HG03442 (cell line): Measurements from ENCODE around the gene TAS2R40.
A peak's percentile ranks its signal among the peaks of the same experiment; 100 is the strongest.
"Not testable (repeated sequence)": the region's sequence is repeated elsewhere in the genome, so short reads cannot be mapped to it uniquely, and the experiment has no call there.

Source experiments
- ATAC-seq: cut with Tn5 transposase; IDR thresholded peaks from one replicate; pipeline ENCODE4 v1.9.1; 2021; ENCODE audit warnings: mild to moderate bottlenecking, moderate library complexity; ENCODE audit not compliant: unreplicated experiment

TAS2R40 gene

GRCh38 chr7:143248761-143249354, 27.0 kb downstream of the TAS2R40 start:
- no peak for ATAC-seq

DNA sequence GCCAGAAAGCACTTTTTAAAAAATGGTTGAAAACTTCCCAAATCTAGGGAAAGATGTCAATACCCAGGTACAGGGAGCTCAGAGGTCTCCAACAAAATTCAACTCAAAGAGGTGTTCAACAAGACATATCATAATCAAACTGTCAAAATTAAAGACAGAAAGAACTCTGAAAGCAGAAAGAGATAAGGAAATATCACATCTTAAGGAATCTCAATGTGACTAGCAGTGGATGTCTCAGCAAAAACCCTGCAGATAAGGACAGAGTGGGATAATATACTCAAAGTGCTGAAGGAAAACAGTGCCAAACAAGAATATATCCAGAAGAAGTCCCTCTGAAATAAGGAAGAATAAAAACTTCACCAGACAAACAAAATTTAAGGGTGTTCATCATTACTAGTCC, 28.4 kb downstream of the TAS2R40 start:
- ATAC-seq, result no peak

- ATAC-seq, result no peak
Observed at GRCh38 chr7:143250822-143251221, 29.0 kb downstream of the TAS2R40 start.

DNA sequence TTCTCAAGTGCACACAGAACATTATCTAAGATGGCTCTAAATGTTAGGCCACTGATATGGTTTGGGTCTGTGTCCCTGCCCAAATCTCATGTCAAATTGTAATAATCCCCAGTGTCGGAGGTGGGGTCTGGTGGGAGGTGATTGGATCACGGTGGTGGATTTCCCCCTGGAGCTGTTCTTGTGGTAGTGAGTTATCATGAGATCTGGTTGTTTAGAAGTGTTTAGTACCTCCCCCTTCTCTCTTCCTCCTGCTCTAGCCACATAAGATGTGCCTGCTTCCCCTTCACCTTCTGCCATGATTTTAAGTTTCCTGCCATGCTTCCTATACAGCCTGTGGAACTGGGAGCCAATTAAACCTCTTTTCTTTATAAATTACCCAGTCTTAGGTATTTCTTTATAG, 30.2 kb downstream of the TAS2R40 start:
- no peak for ATAC-seq

GRCh38 chr7:143255564-143255963, 33.7 kb downstream of the TAS2R40 start:
- ATAC-seq, result no peak

- no peak for ATAC-seq
Observed at GRCh38 chr7:143256325-143256724, 34.5 kb downstream of the TAS2R40 start.

GRCh38 chr7:143256932-143257331, 35.1 kb downstream of the TAS2R40 start:
- peak; percentile 83 for ATAC-seq

DNA sequence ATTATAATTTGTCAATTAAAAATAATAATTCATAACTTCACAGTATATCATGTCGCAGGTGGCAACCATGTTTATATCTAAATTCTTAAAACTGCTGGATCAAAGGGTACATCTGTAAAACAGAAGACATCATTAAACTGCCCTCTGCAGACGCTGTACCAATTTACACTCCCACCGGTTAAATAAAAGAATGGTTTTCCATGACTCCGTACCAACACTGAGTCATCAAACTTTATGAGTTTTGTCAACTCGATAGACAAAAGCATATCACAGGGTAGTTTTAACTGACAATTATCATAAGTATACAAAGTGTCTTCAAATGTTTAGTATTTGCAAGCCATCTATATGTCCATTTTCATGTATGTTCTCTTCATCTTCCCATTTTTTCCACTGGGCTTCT, 35.7 kb downstream of the TAS2R40 start:
- no peak for ATAC-seq

DNA sequence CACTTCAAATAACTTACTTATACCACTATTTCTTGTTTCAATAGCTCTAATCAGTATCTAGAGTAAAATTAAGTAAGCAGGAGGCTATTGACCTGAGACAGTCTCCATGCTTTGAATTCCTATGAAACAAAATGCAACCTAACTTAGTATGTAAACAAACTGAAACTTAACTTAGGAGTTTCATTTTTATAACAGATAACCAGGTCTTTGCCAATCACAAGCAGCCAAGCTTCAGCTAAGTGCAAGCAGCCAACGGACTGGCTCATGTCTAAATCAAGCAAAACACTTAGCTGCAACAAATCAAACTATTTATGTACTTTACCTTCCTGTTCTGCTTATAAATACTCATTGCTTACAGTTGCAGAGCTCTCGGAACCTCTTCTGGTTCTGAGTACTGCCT, 37.0 kb downstream of the TAS2R40 start:
- ATAC-seq, result peak; percentile 31

DNA sequence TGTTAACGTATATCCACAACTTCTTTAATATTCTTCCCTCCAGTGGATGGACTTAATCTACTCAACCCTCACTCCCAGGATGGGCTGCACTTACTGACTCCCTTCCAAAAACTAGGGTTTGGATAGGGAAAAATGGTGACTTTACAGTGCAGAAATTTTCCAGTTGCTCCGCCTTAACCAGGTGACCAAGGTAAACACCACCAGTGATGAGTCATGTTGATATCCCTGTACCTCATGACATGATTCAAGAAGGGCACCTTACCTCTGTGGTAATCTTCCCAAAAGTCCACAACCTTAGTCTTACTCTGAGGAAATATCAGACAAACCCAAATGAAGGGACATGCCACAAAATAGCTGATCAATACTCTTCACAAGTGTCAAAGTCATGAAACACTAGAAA, 37.9 kb downstream of the TAS2R40 start:
- ATAC-seq, result no peak

GRCh38 chr7:143261901-143262300, 40.1 kb downstream of the TAS2R40 start:
- ATAC-seq, result no peak

GRCh38 chr7:143263266-143264195, 41.7 kb downstream of the TAS2R40 start, which contains the start of gene GSTK1:
TSS of gene GSTK1 (plus strand) at chr7:143263441. CDS start at chr7:143263514, 73 bp downstream.
- peak; percentile 96 for ATAC-seq

DNA sequence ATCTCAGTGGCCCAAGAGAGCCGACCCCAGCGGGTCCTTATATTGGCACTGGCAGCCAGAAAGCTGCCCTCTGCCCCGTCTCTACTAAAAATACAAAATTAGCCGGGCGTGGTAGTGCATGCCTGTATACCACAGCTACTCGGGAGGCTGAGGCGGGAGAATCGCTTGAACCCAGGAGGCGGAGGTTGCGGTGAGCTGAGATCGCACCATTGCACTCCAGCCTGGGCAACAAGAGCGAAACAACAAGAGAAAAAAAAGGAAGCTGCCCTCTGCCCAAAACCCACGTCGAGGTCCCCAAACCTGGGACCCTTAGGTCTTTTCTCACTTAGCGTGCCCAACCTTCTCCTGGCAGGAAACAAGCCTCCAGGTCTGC, 42.3 kb downstream of the TAS2R40 start:
- not testable (repeated sequence) for ATAC-seq

GRCh38 chr7:143265017-143265693, 43.3 kb downstream of the TAS2R40 start:
- ATAC-seq, result no peak

DNA sequence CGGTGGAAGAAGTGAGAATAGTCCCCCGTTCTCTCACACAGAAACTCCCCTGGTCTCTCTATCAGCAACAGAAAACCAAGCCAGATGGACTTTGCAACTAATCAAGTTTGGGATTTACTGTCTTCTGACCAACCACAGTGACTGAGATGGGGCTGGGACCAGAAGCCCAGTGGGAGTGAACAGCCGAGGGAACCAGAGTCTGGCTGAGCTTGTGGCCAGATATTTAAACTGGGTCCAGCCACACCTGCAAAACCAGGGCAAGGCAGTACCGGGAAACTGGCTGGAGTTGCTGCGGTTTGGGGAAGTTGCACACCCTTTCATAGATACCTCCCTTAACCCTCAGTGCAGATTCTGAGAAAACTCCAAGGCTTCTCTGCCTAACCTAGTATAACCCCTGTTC, 47.4 kb downstream of the TAS2R40 start:
- ATAC-seq, result no peak

- ATAC-seq, result no peak
Observed at GRCh38 chr7:143271240-143271639, 49.4 kb downstream of the TAS2R40 start.
